B cell (primary cell): ENCODE data around the gene FEM1B. TPM values are rescaled to one million over a fixed set of nuclear protein-coding genes. Genes with fewer than 3 reads are reported as not detected.

Experiments
- ATAC-seq: fragments of 200-7000 bp; cut with Tn5 transposase; one replicate; pipeline ENCODE4 v1.10.0; 2021; ENCODE audit warnings: low read depth, mild to moderate bottlenecking, moderate number of reproducible peaks, moderate library complexity
- CTCF ChIA-PET: fragments of 350-600 bp; sonication (Branson Sonifier 250); formaldehyde crosslinking; loops from one replicate; lab custom pipeline; 2021; ENCODE audit warnings: antibody characterized with exemption, inconsistent platforms; lab: Charles Lee
- POLR2A ChIA-PET: fragments of 350-600 bp; sonication (Branson Sonifier 250); formaldehyde crosslinking; loops from one replicate; lab custom pipeline; 2021; ENCODE audit warnings: antibody characterized with exemption; lab: Charles Lee
- DNase-seq: peaks from one replicate; pipeline ENCODE4 v3.0.0; 2013
- H2AFZ ChIP-seq: 2 replicates; pipeline ENCODE4 v1.6.1; 2012; ENCODE audit warnings: mild to moderate bottlenecking, low read depth, low read length; ENCODE audit not compliant: insufficient read depth, poor library complexity, severe bottlenecking
- H3K27ac ChIP-seq, 2 donors: 1 replicate in 1 of 2; 2 replicates in 1 of 2; pipeline ENCODE4 v1.5.1; 2012 to 2013; ENCODE audit warnings: low read length in 2 of 2, mild to moderate bottlenecking in 2 of 2, moderate library complexity in 1 of 2
- H3K27me3 ChIP-seq, 4 experiments: fragments of 200-600 bp in 1 of 4; sonication (generic) in 1 of 4; replicated peaks in 1 of 4; 1 replicate in 2 of 4; 2 replicates in 2 of 4; pipeline versions ENCODE4 v1.6.1 to v1.7.0; 2013 to 2016; ENCODE audit warnings: low read length in 3 of 4, mild to moderate bottlenecking in 2 of 4, mixed read lengths in 1 of 4, moderate library complexity in 1 of 4; ENCODE audit not compliant: insufficient read depth in 4 of 4, control insufficient read depth in 3 of 4; ENCODE audit errors: control extremely low read depth in 1 of 4
- H3K36me3 ChIP-seq, 2 experiments: replicated peaks in 1 of 2; 1 replicate in 1 of 2; 2 replicates in 1 of 2; pipeline versions ENCODE4 v1.6.1 to v1.7.1; 2013; ENCODE audit warnings: low read length in 1 of 2; ENCODE audit not compliant: insufficient read depth in 2 of 2, control insufficient read depth in 1 of 2; ENCODE audit errors: control extremely low read depth in 1 of 2, extremely low read depth in 1 of 2
- H3K4me1 ChIP-seq, 2 donors: fragments of 200-600 bp in 1 of 2; sonication (generic) in 1 of 2; 1 replicate in 1 of 2; 2 replicates in 1 of 2; pipeline versions ENCODE4 v1.5.1 to v1.6.1; 2013 to 2017; ENCODE audit warnings: low read length in 2 of 2; ENCODE audit not compliant: control insufficient read depth in 2 of 2, insufficient read depth in 2 of 2
- H3K4me2 ChIP-seq: replicated peaks from 2 replicates; pipeline ENCODE3; 2012; ENCODE audit warnings: mild to moderate bottlenecking, low read depth, low read length; ENCODE audit not compliant: poor library complexity, severe bottlenecking
- H3K4me3 ChIP-seq, 5 experiments: fragments of 200-600 bp in 1 of 5; sonication (generic) in 1 of 5; 1 replicate in 3 of 5; 2 replicates in 2 of 5; pipeline versions ENCODE4 v1.5.1 to v1.7.0; 2011 to 2016; ENCODE audit warnings: low read length in 4 of 5, mild to moderate bottlenecking in 4 of 5, low read depth in 2 of 5, control low read depth in 1 of 5, moderate library complexity in 1 of 5; ENCODE audit not compliant: insufficient read depth in 1 of 5; ENCODE audit errors: control extremely low read depth in 1 of 5, extremely low read depth in 1 of 5
- H3K79me2 ChIP-seq: fragments of 200-600 bp; sonication (generic); one replicate; pipeline ENCODE4 v1.6.0; 2016; ENCODE audit warnings: low read length; ENCODE audit not compliant: control insufficient read depth, insufficient read depth
- H3K9ac ChIP-seq: fragments of 200-600 bp; sonication (generic); 2 replicates; pipeline ENCODE4 v1.6.1; 2017; ENCODE audit warnings: mild to moderate bottlenecking, low read length, moderate library complexity
- H3K9me3 ChIP-seq, 3 donors: one replicate each; pipeline versions ENCODE4 v1.6.1 to v1.7.1; 2013; ENCODE audit warnings: low read length in 2 of 3; ENCODE audit not compliant: control insufficient read depth in 2 of 3, insufficient read depth in 1 of 3; ENCODE audit errors: control extremely low read depth in 1 of 3
- H4K20me1 ChIP-seq: 2 replicates; pipeline ENCODE4 v1.6.0; 2012; ENCODE audit warnings: mild to moderate bottlenecking, low read length; ENCODE audit not compliant: insufficient read depth, control insufficient read depth, poor library complexity, severe bottlenecking
- H3K27ac Mint-ChIP-seq: one replicate; pipeline ENCODE4 v1.8.0; 2021; ENCODE audit warnings: mixed read lengths
- H3K27me3 Mint-ChIP-seq: one replicate; pipeline ENCODE4 v1.8.0; 2021; ENCODE audit warnings: mixed read lengths
- H3K4me1 Mint-ChIP-seq: one replicate; pipeline ENCODE4 v1.8.0; 2021; ENCODE audit warnings: mixed read lengths
- H3K4me3 Mint-ChIP-seq: one replicate; pipeline ENCODE4 v1.8.0; 2021; ENCODE audit warnings: mixed read lengths
- H3K9me3 Mint-ChIP-seq: one replicate; pipeline ENCODE4 v1.8.0; 2022; ENCODE audit warnings: mixed read lengths; ENCODE audit not compliant: insufficient read depth
- CTCF ChIP-seq: fragments of 200-600 bp; IDR thresholded peaks from one replicate; pipeline ENCODE4 v1.8.0; 2022; ENCODE audit warnings: antibody characterized with exemption, mild to moderate bottlenecking
- EZH2 ChIP-seq: IDR thresholded peaks from 2 replicates; pipeline ENCODE4 v1.6.1; 2012; ENCODE audit warnings: borderline replicate concordance, low read depth, mild to moderate bottlenecking, moderate library complexity, low read length; ENCODE audit not compliant: insufficient read depth, poor library complexity, severe bottlenecking
- WGBS: methylation state at CpG from one replicate; pipeline ENCODE4 v1.1.5; 2013; ENCODE audit warnings: missing lambda C conversion rate; ENCODE audit not compliant: insufficient coverage; 5-methylcytosine and 5-hydroxymethylcytosine counted together
- intact Hi-C: fragments of 100-400 bp; cut with micrococcal nuclease; formaldehyde crosslinking; loops from one replicate; pipeline ENCODE4 v1.10.0; 2022
- polyA plus RNA-seq: library from polyadenylated mRNA; depleted of rRNA; stranded (reverse); fragments of >200 nt; gene quantifications from 2 replicates; pipeline ENCODE4 v1.2.3, GENCODE V29; 2012
- total RNA-seq, 2 donors: library from RNA; stranded (reverse); fragments of 120-200 nt in 1 of 2; gene quantifications; 1 replicate in 1 of 2; 2 replicates in 1 of 2; pipeline versions ENCODE4 v1.2.3 to v1.2.4, GENCODE V29; 2013 to 2022

Gene FEM1B
- total and polyA plus RNA-seq, 2 donors (not counting 1 experiment from before 2014, with no cell fraction given) = 13.8 to 52.4 TPM

GRCh38 chr15:68307131-68307928, 29.8 kb downstream of the FEM1B start:
- H3K27ac Mint-ChIP-seq = no peak overlapping the region
- H3K27ac ChIP-seq = no peak overlapping the region
- H3K27me3 Mint-ChIP-seq = peaks cover 9% of the 10 kb centered on the region
- H3K4me1 Mint-ChIP-seq = peaks cover 8% of the 10 kb centered on the region
- ChIA-PET POLR2A (no interaction called here), CTCF (interaction anchor here (0.6 to 3.8 kb wide), 8 partner anchors 13 to 367 kb away, joined by 3 to 35 read pairs (median 5); partner anchors contain the start of gene FEM1B)
- no peak overlapping the region for H3K9ac ChIP-seq
- H3K4me1 ChIP-seq = peaks cover 5 to 6% of the 10 kb centered on the region in 2 donors
- no peaks in the 10 kb centered on the region for H3K27me3 ChIP-seq
- no peak for TF ChIP-seq EZH2
- no peak for TF ChIP-seq CTCF
- no peak for DNase-seq
- no peaks in the 10 kb centered on the region for H3K9me3 Mint-ChIP-seq
- no peak overlapping the region for H3K4me2 ChIP-seq
- H2AFZ ChIP-seq = no peak overlapping the region
- H3K36me3 ChIP-seq = no peaks in the 10 kb centered on the region
- ATAC-seq = no peak
- H3K9me3 ChIP-seq = no peaks in the 10 kb centered on the region
- H3K4me3 ChIP-seq = no peak overlapping the region
- 90% methylated on average over 11 of the region's 14 CpGs for WGBS
- no peaks in the 10 kb centered on the region for H3K79me2 ChIP-seq
- no peak overlapping the region for H3K4me3 Mint-ChIP-seq
- H4K20me1 ChIP-seq = no peaks in the 10 kb centered on the region
- intact Hi-C loops = loop anchor here (2.0 to 5.0 kb wide), 2 partner anchors 55 to 365 kb away; no protein-coding TSS in a partner anchor

- DNase-seq = no peak
- Histone ChIP-seq H3K79me2 (no peaks in the 10 kb centered on the region), H4K20me1 (no peaks in the 10 kb centered on the region), H3K36me3 (no peaks in the 10 kb centered on the region), H3K9me3 (no peaks in the 10 kb centered on the region), H3K4me3 (no peak overlapping the region), H3K4me1 (peaks cover 5 to 6% of the 10 kb centered on the region in 2 donors), H2AFZ (no peak overlapping the region), H3K27ac (no peak overlapping the region), H3K27me3 (no peaks in the 10 kb centered on the region), H3K9ac (no peak overlapping the region), H3K4me2 (no peak overlapping the region)
- ChIA-PET POLR2A (no interaction called here), CTCF (no interaction called here)
- Mint-ChIP-seq H3K9me3 (no peaks in the 10 kb centered on the region), H3K27me3 (peaks cover 9% of the 10 kb centered on the region), H3K27ac (no peak overlapping the region), H3K4me3 (no peak overlapping the region), H3K4me1 (peaks cover 8% of the 10 kb centered on the region)
- ATAC-seq = no peak
- TF ChIP-seq EZH2 = no peak
- no peak for TF ChIP-seq CTCF
- intact Hi-C loops = loop anchor here (5.0 kb wide), 1 partner anchor 363 kb away; no protein-coding TSS in a partner anchor
- 100% methylated on average over 2 of the region's 3 CpGs for WGBS
Observed at GRCh38 chr15:68309024-68309423, 31.5 kb downstream of the FEM1B start.
